ENCODE data around the gene LRIT1.

The LRIT1 gene

GRCh38 chr10:84234479-84234878 lies 6.9 kb downstream of the LRIT1 start:
- no peak for DNase-seq (ENCODE audit: low spot score)
- TF ChIP-seq CTCF (IDR thresholded peaks at IDR 0.05; ENCODE audit: extremely low read depth, missing control alignments) = no peak

- no peak for TF ChIP-seq CTCF (IDR thresholded peaks at IDR 0.05; ENCODE audit: extremely low read depth, missing control alignments)
Measured at GRCh38 chr10:84233940-84234339, 7.4 kb downstream of the LRIT1 start.

GRCh38 chr10:84232376-84232775 lies 9.0 kb downstream of the LRIT1 start:
- DNase-seq (ENCODE audit: low spot score) = no peak
- no peak for TF ChIP-seq CTCF (IDR thresholded peaks at IDR 0.05; ENCODE audit: extremely low read depth, missing control alignments)

More at GRCh38 chr10:84233940-84234339, 7.4 kb downstream of the LRIT1 start:
- DNase-seq (ENCODE audit: low spot score) = no peak

GRCh38 chr10:84230359-84230758 lies 11.0 kb downstream of the LRIT1 start:
- no peak for TF ChIP-seq CTCF (IDR thresholded peaks at IDR 0.05; ENCODE audit: extremely low read depth, missing control alignments)
- no peak for DNase-seq (ENCODE audit: low spot score)

GRCh38 chr10:84227810-84228209 lies 13.5 kb downstream of the LRIT1 start:
- no peak for TF ChIP-seq CTCF (IDR thresholded peaks at IDR 0.05; ENCODE audit: extremely low read depth, missing control alignments)
- no peak for DNase-seq (ENCODE audit: low spot score)

- no peak for TF ChIP-seq CTCF (IDR thresholded peaks at IDR 0.05; ENCODE audit: extremely low read depth, missing control alignments)
- DNase-seq (ENCODE audit: low spot score) = no peak
Measured at GRCh38 chr10:84226616-84227015, 14.7 kb downstream of the LRIT1 start.

- no peak for DNase-seq (ENCODE audit: low spot score)
- TF ChIP-seq CTCF (IDR thresholded peaks at IDR 0.05; ENCODE audit: extremely low read depth, missing control alignments) = no peak
Measured at GRCh38 chr10:84225427-84226173, 15.7 kb downstream of the LRIT1 start, which contains the start of gene LRIT2. LRIT2 (minus strand) TSS chr10:84225544; CDS start chr10:84225520, 24 bp downstream.
